ENCODE data around the gene METTL26.

DNA sequence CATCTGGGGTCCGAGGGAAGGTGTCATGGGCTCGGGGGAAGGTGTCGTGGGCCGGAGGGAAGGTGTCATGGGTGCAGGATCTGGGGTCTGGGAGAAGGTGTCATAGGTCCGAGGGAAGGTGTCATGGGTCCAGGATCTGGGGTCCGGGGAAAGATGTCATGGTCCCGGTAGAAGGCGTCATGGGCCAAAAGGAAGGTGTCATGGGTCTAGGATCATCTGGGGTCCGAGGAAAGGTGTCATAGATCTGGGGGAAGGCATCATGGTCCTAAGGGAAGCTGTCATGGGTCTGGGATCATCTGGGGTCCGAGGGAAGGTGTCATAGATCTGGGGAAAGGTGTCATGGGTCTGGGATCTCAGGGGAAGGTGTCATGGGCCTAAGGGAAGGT lies 45.3 kb downstream of the METTL26 start:
- TF ChIP-seq POLR2A (IDR thresholded peaks at IDR 0.05) = no peak
- TF ChIP-seq, protein P1, sequence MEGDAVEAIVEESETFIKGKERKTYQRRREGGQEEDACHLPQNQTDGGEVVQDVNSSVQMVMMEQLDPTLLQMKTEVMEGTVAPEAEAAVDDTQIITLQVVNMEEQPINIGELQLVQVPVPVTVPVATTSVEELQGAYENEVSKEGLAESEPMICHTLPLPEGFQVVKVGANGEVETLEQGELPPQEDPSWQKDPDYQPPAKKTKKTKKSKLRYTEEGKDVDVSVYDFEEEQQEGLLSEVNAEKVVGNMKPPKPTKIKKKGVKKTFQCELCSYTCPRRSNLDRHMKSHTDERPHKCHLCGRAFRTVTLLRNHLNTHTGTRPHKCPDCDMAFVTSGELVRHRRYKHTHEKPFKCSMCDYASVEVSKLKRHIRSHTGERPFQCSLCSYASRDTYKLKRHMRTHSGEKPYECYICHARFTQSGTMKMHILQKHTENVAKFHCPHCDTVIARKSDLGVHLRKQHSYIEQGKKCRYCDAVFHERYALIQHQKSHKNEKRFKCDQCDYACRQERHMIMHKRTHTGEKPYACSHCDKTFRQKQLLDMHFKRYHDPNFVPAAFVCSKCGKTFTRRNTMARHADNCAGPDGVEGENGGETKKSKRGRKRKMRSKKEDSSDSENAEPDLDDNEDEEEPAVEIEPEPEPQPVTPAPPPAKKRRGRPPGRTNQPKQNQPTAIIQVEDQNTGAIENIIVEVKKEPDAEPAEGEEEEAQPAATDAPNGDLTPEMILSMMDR (IDR thresholded peaks at IDR 0.05) = no peak

Measured in heart left ventricle (tissue), 13 donors.